IPS-NIHi11 (cell line): Measurements from ENCODE around the gene PCSK9.
"Not testable (repeated sequence)": the region's sequence is repeated elsewhere in the genome, so short reads cannot be mapped to it uniquely, and the experiment has no call there.

Source experiments
- DNase-seq: peaks from one replicate; pipeline ENCODE4 v3.0.0; 2012; ENCODE audit warnings: mixed read lengths, low spot score

Gene PCSK9

GRCh38 chr1:55079651-55080050 is 40.3 kb downstream of the PCSK9 start:
- DNase-seq: no peak

DNA sequence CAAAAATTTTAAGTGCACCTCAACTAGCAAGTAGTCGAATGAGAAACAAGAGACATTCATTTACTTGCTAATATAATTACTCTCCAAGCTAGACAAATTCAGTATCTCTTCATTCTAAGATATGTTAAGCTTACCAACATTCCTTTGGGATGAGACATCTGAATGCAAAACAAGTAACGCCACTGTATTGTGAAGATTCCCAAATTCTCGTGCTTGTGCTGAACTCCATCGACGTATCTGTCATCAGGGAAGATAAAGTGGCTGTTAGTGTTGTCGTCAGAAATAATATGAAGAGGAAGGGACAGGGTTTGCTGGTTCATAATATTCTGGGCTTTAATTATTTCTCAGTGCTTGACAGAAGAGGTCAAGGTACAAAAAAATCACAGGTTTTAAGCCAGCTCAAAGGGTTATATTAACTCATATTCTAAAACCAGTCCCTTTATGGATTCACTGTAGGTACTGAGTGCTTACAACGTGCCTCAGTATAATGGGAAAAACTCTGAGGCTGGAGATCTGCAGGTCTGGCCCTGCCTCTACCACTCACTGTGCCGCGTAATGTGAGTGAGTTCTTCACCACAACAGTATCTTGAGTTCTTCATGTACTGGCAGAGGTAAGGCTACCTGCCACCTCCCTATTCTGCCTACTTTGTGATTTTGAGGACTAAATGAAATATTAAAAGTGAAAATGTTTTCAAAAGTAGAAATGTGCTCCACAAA is 42.0 kb downstream of the PCSK9 start:
- DNase-seq: no peak

GRCh38 chr1:55081905-55082296 is 42.6 kb downstream of the PCSK9 start:
- no peak for DNase-seq

GRCh38 chr1:55084257-55084656 is 44.9 kb downstream of the PCSK9 start:
- DNase-seq: no peak

DNA sequence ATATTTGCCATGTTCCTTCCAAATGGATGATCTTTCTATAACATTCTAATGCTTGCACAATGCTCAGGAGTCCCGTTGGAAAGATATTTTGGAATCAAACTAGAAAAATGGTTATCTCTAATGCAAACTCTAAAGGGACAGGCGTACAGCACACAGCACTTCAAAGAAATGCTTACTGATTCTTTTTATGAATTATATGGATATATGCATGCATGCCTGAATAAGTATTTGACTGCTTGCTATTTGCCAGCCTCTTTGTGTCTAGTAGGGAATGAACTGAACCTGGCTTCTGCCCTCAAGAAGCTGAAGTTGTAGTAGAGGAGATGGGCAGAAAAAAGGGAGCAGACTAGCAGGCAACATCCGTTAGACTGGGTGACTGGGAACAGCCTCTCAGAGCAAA is 48.1 kb downstream of the PCSK9 start:
- DNase-seq: no peak

DNA sequence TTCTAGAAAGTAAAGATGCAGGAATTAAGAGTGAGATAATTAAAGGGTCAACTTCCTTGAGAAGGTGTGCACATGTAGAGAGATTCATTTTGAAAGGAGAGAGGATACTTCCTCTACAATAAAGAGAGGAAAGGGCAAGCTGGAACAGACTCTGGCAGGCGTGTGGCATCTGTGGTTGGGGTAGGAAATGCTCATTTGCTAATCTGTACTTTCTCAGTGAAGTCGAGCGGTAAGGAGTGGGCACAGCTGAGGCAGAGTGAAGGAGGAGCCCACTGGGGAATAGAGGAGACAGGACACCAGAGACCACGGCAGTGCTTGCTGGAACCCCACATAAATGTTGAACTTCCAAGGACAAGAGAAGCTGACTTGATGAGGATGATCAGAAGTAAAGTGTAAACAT is 49.1 kb downstream of the PCSK9 start:
- no peak for DNase-seq

GRCh38 chr1:55089683-55090082 is 50.3 kb downstream of the PCSK9 start:
- no peak for DNase-seq

DNA sequence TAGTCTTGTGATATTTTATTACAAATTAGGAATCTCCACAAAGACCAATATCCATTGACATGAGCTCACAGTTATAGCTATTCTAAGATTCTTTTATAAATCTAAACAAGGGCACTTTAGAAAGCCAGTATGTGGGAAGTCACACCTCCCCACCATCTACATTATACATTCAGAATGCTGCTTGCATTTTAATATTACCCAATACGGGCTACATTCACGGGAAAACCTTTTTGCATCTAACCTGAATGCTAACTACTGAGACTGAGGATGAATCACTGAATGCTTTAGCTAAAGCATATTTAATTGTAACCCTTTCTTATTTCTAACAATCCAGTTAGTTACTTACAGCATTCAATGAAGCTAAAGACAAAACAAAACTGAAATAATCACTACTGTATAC is 53.1 kb downstream of the PCSK9 start:
- DNase-seq: no peak

GRCh38 chr1:55095095-55095494 is 55.7 kb downstream of the PCSK9 start:
- DNase-seq: no peak

- no peak for DNase-seq
Measured at GRCh38 chr1:55103891-55104290, 64.5 kb downstream of the PCSK9 start.

- no peak for DNase-seq
Measured at GRCh38 chr1:55107101-55107500, 67.8 kb downstream of the PCSK9 start.

GRCh38 chr1:55109005-55109404 is 69.7 kb downstream of the PCSK9 start:
- not testable (repeated sequence) for DNase-seq
